Thyroid gland (tissue), 4 donors: ENCODE data around the gene DUSP28. TPM values are rescaled to one million over a fixed set of nuclear protein-coding genes. Genes with fewer than 3 reads are reported as not detected.

Experiments
- DNase-seq, 2 donors: peaks; one replicate each; pipeline ENCODE4 v3.0.0-alpha.2; 2019
- H3K27ac ChIP-seq, 3 donors: fragments of 200-600 bp; sonication (generic); 1 replicate in 2 of 3; 2 replicates in 1 of 3; pipeline ENCODE4 v1.5.1; 2016 to 2019; ENCODE audit warnings: mild to moderate bottlenecking in 1 of 3, moderate library complexity in 1 of 3
- H3K27me3 ChIP-seq: fragments of 200-600 bp; sonication (generic); one replicate; pipeline ENCODE4 v1.5.1; 2019
- H3K36me3 ChIP-seq, 2 donors: fragments of 200-600 bp; sonication (generic); one replicate each; pipeline ENCODE4 v1.5.1; 2016 to 2019
- H3K4me1 ChIP-seq, 2 donors: fragments of 200-600 bp; sonication (generic); one replicate each; pipeline ENCODE4 v1.5.1; 2017 to 2019
- H3K4me3 ChIP-seq, 3 donors: fragments of 200-600 bp; sonication (generic); replicated peaks in 1 of 3; 1 replicate in 2 of 3; 2 replicates in 1 of 3; pipeline ENCODE4 v1.5.1; 2016; ENCODE audit warnings: mild to moderate bottlenecking in 1 of 3
- H3K9me3 ChIP-seq: fragments of 200-600 bp; sonication (generic); one replicate; pipeline ENCODE4 v1.5.1; 2017
- POLR2A ChIP-seq, 2 donors: fragments of 450-650 bp; IDR thresholded peaks; one replicate each; pipeline ENCODE4 v1.6.1; 2017; ENCODE audit warnings: antibody characterized with exemption in 2 of 2, mild to moderate bottlenecking in 2 of 2, moderate library complexity in 1 of 2
- WGBS, 2 donors: methylation state at CpG; one replicate each; pipeline ENCODE4 v1.1.5; 2017; 5-methylcytosine and 5-hydroxymethylcytosine counted together
- intact Hi-C: fragments of 100-400 bp; cut with DNase I; formaldehyde crosslinking; loops from one replicate; pipeline ENCODE4 v1.15.1; 2023
- total RNA-seq, 4 donors: library from RNA; depleted of rRNA; stranded (reverse); fragments of >200 nt; gene quantifications; one replicate each; pipeline ENCODE4 v1.2.3, GENCODE V29; 2016
- TF ChIP-seq, protein P1 (sequence below), 6 experiments: fragments of 200-600 bp in 3 of 6; fragments of 450-650 bp in 3 of 6; sonication (generic) in 3 of 6; IDR thresholded peaks; one replicate each; pipeline ENCODE4 v1.5.1; 2016 to 2019; ENCODE audit warnings: antibody characterized with exemption in 6 of 6, mild to moderate bottlenecking in 2 of 6, inconsistent platforms in 1 of 6, moderate library complexity in 1 of 6

Gene DUSP28
- total RNA-seq, 4 donors from 2014 or later, result 6.6 to 12.5 (median 9.2) TPM

DNA sequence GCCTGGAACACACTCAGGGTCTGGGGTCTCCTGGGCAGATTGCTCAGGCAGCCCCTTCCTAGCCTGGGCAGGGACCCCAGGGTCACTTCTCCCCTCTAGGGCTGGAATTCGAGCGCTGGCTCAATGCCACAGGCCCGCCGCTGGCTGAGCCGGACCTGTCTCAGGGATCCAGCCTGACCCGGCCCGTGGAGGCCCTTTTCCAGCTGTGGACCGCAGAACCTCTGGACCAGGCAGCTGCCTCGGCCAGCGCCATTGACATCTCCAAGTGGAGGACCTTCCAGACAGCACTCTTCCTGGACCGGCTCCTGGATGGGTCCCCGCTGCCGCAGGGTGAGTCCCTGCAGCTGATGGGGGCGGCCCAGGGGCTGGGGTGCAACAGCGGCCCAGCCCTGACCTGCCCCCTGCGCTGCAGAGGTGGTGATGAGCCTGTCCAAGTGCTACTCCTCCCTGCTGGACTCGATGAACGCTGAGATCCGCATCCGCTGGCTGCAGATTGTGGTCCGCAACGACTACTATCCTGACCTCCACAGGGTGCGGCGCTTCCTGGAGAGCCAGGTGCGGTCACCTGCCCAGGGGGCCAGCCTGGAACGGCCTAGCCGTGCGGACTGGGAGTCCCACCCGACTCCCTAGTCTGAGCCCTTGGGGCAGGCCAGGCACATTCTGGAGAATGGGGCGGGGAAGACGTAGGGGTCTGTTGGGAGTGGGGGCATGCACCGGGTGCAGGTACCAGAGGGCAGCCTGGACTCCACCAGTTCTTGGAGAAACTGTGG is 16.5 kb downstream of the DUSP28 start:
- 97% methylated on average over 19 to 23 of the region's 32 CpGs for WGBS, 2 donors
- TF ChIP-seq, protein P1, sequence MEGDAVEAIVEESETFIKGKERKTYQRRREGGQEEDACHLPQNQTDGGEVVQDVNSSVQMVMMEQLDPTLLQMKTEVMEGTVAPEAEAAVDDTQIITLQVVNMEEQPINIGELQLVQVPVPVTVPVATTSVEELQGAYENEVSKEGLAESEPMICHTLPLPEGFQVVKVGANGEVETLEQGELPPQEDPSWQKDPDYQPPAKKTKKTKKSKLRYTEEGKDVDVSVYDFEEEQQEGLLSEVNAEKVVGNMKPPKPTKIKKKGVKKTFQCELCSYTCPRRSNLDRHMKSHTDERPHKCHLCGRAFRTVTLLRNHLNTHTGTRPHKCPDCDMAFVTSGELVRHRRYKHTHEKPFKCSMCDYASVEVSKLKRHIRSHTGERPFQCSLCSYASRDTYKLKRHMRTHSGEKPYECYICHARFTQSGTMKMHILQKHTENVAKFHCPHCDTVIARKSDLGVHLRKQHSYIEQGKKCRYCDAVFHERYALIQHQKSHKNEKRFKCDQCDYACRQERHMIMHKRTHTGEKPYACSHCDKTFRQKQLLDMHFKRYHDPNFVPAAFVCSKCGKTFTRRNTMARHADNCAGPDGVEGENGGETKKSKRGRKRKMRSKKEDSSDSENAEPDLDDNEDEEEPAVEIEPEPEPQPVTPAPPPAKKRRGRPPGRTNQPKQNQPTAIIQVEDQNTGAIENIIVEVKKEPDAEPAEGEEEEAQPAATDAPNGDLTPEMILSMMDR (IDR thresholded peaks at IDR 0.05), result no peak
- TF ChIP-seq POLR2A (IDR thresholded peaks at IDR 0.05), result no peak
- no peak for DNase-seq
- peaks cover 10 to 21% of the 10 kb centered on the region in 2 donors for H3K4me1 ChIP-seq
- H3K27me3 ChIP-seq, result no peaks in the 10 kb centered on the region
- peaks cover 24 to 40% of the 10 kb centered on the region in 2 donors for H3K36me3 ChIP-seq
- no peak overlapping the region for H3K27ac ChIP-seq
- no peaks in the 10 kb centered on the region for H3K9me3 ChIP-seq
- intact Hi-C loops, result no loop called here
- no peak overlapping the region for H3K4me3 ChIP-seq

GRCh38 chr2:240577281-240578109 is 17.3 kb downstream of the DUSP28 start:
- no peak overlapping the region for H3K27ac ChIP-seq
- H3K27me3 ChIP-seq, result no peaks in the 10 kb centered on the region
- H3K4me3 ChIP-seq, result no peak overlapping the region
- no peak for TF ChIP-seq POLR2A (IDR thresholded peaks at IDR 0.05)
- TF ChIP-seq, protein P1 (IDR thresholded peaks at IDR 0.05), result no peak
- intact Hi-C loops, result no loop called here
- no peaks in the 10 kb centered on the region for H3K9me3 ChIP-seq
- peaks cover 10 to 21% of the 10 kb centered on the region in 2 donors for H3K4me1 ChIP-seq
- 89 to 96% methylated on average over 6 to 19 of the region's 26 CpGs for WGBS, 2 donors
- no peak for DNase-seq
- peaks cover 24 to 40% of the 10 kb centered on the region in 2 donors for H3K36me3 ChIP-seq

GRCh38 chr2:240578110-240578450 is 17.9 kb downstream of the DUSP28 start:
- Histone ChIP-seq H3K27ac (no peak overlapping the region), H3K4me3 (no peak overlapping the region), H3K9me3 (no peaks in the 10 kb centered on the region), H3K4me1 (peaks cover 10 to 21% of the 10 kb centered on the region in 2 donors), H3K27me3 (no peaks in the 10 kb centered on the region), H3K36me3 (peaks cover 24 to 40% of the 10 kb centered on the region in 2 donors)
- DNase-seq, result no peak
- 91 to 100% methylated on average over 5 to 6 of the region's 9 CpGs for WGBS, 2 donors
- no peak for TF ChIP-seq POLR2A (IDR thresholded peaks at IDR 0.05)
- TF ChIP-seq, protein P1 (IDR thresholded peaks at IDR 0.05), result no peak
- intact Hi-C loops, result no loop called here

- no peaks in the 10 kb centered on the region for H3K27me3 ChIP-seq
- H3K36me3 ChIP-seq, result peaks cover 22 to 40% of the 10 kb centered on the region in 2 donors
- H3K4me1 ChIP-seq, result peaks cover 10 to 21% of the 10 kb centered on the region in 2 donors
- WGBS, 2 donors, result 91 to 92% methylated on average over 7 to 8 of the region's 8 CpGs
- no peak overlapping the region for H3K4me3 ChIP-seq
- intact Hi-C loops, result no loop called here
- TF ChIP-seq, protein P1 (IDR thresholded peaks at IDR 0.05), result no peak
- no peak for TF ChIP-seq POLR2A (IDR thresholded peaks at IDR 0.05)
- H3K27ac ChIP-seq, result no peak overlapping the region
- H3K9me3 ChIP-seq, result no peaks in the 10 kb centered on the region
- no peak for DNase-seq
These were observed 18.3 kb downstream of the DUSP28 start for GRCh38 chr2:240578488-240578887.
